Esophagus muscularis mucosa (tissue), 3 donors: Measurements from ENCODE around the gene RBM44.

ENCODE experiments used
- POLR2AphosphoS5 ChIP-seq, 2 donors: sonication (generic); formaldehyde crosslinking; IDR thresholded peaks; one replicate each; pipeline ENCODE4 v1.6.1; 2017; ENCODE audit warnings: antibody characterized with exemption in 2 of 2
- TF ChIP-seq, protein P1 (sequence below), 3 experiments: fragments of 200-600 bp in 2 of 3; fragments of 450-650 bp in 1 of 3; sonication (generic) in 2 of 3; IDR thresholded peaks; one replicate each; pipeline ENCODE4 v1.5.1; 2017 to 2019; ENCODE audit warnings: antibody characterized with exemption in 3 of 3, mild to moderate bottlenecking in 2 of 3, moderate library complexity in 1 of 3

DNA sequence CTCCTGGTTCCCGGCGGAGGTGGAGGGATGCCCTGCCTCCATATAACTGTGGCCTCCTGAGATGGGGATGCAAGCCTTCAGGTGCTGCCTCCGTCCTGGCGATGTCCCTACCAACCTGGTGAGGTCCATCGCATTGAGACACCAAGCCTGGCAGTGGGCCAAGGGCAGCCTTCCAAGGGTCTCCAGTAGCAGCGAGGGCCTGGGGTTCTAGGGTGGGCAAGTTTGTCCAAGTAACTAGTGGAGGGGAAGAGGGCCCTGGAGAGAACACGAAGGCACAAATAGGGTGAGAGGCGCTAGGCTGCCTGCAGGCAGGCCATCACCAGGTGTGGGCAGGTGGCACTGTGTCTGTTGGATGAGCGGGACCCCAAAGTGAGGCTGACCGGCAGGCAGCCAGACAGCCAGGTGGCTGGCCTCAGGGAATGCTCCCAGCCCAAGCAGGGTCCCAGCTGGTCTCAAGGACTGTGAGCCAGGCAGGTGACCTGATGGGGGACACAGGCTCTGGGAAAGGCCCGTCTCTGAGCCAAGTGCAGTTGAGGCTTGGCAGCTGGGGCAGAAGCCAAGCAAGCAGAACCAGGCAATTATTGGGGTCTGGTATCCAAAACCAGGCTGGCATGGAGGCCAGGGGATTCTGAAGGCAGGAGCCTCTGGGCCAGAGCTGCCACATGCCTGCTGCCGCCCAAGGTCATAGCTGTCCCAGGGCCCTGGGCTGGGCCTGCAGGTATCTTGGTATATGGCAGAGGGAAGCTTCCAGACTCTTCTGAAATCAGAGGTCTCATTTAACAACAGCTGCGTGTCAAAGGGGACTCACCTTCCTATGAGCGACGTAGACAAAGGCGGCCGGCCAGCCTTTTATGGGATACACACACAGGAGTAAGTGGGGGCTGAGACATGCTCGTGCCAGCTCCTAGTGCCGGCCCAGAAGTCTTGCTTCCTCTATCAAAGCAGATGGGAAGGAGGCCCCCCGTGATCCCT is 84.2 kb downstream of the RBM44 start:
- TF ChIP-seq, protein P1, sequence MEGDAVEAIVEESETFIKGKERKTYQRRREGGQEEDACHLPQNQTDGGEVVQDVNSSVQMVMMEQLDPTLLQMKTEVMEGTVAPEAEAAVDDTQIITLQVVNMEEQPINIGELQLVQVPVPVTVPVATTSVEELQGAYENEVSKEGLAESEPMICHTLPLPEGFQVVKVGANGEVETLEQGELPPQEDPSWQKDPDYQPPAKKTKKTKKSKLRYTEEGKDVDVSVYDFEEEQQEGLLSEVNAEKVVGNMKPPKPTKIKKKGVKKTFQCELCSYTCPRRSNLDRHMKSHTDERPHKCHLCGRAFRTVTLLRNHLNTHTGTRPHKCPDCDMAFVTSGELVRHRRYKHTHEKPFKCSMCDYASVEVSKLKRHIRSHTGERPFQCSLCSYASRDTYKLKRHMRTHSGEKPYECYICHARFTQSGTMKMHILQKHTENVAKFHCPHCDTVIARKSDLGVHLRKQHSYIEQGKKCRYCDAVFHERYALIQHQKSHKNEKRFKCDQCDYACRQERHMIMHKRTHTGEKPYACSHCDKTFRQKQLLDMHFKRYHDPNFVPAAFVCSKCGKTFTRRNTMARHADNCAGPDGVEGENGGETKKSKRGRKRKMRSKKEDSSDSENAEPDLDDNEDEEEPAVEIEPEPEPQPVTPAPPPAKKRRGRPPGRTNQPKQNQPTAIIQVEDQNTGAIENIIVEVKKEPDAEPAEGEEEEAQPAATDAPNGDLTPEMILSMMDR (IDR thresholded peaks at IDR 0.05): no peak
- TF ChIP-seq POLR2AphosphoS5 (IDR thresholded peaks at IDR 0.05): peak; percentile 10 to 12
